GM23248 (cell line): ENCODE data around the gene CACFD1.

Experiments
- EZH2 ChIP-seq: fragments of 200-600 bp; sonication (generic); IDR thresholded peaks from 2 replicates; pipeline ENCODE4 v1.6.1; 2018; ENCODE audit warnings: antibody characterized with exemption, mild to moderate bottlenecking; ENCODE audit not compliant: insufficient read depth, poor library complexity, severe bottlenecking
- EZH2phosphoT487 ChIP-seq: fragments of 200-600 bp; sonication (generic); IDR thresholded peaks from 2 replicates; pipeline ENCODE4 v1.6.1; 2018; ENCODE audit warnings: antibody characterized with exemption, moderate library complexity, mild to moderate bottlenecking, low read depth; ENCODE audit not compliant: insufficient read depth

GRCh38 chr9:133455936-133456335 is 3.8 kb upstream of the CACFD1 start:
- TF ChIP-seq EZH2, result no peak
- TF ChIP-seq EZH2phosphoT487, result no peak
